Measurements from ENCODE around the gene FILIP1L. TPM values are rescaled to one million over a fixed set of nuclear protein-coding genes. Genes with fewer than 3 reads are reported as not detected.

The FILIP1L gene
- total RNA-seq, 1 donor from 2014 or later, result 41.5 TPM

- Histone ChIP-seq H3K27me3 (no peaks in the 10 kb centered on the region), H3K4me3 (no peak overlapping the region), H3K27ac (no peak overlapping the region), H3K36me3 (no peaks in the 10 kb centered on the region), H3K4me1 (peaks cover 43% of the 10 kb centered on the region), H3K9me3 (no peaks in the 10 kb centered on the region)
- DNase-seq (ENCODE audit: extremely low spot score in 2 of 2), result no peak
- TF ChIP-seq POLR2A (IDR thresholded peaks at IDR 0.05) (no peak), CTCF (IDR thresholded peaks at IDR 0.05) (no peak), POLR2AphosphoS5 (IDR thresholded peaks at IDR 0.05; ENCODE audit: insufficient read depth in 1 of 2, low read depth in 1 of 2) (no peak)
- intact Hi-C loops (cut with DNase I), result no loop called here
Measured at GRCh38 chr3:100004931-100005330, 109.4 kb downstream of the FILIP1L start.

DNA sequence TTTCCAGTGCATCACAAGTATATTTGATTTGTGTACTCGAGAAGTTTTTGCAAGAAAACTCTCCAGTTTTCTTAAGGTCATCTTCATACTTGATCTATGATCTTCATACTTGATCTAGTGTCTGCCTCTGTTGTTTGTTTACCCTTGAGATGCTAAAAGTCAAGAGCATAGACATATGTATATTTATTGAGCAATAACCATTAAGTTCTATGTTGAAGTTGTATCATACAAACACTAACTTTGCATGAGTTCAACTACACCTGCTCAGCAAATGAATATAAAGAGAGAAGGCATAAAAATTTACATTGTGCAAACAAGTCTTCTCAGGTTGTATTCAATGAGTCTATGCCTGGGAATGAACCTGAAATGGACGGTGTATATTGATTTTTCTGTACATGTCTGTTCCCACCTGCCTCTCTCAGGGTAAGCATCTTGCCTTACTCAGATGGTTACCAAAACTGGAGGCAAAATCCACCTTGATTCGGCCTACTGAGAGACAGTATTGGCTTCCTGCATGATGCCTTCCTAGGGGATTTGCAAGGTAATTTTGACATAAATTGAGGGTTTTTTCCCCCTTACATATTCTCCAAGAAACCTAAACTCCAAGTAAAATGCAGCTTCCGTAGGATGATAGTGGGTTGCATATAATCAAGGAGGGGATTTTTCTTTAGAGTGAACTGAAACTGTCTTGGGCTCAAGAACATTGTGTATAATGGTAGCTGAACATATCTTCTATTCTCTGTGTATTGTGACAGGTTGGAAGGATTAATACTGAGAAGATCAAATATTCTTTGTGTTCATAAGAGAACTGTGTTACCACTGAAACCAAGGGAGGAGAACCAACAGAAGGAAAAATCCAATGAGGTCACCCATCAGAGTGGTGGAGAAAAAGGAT is 110.4 kb downstream of the FILIP1L start:
- Histone ChIP-seq H3K4me1 (peaks cover 43% of the 10 kb centered on the region), H3K27me3 (no peaks in the 10 kb centered on the region), H3K4me3 (no peak overlapping the region), H3K27ac (no peak overlapping the region), H3K36me3 (no peaks in the 10 kb centered on the region), H3K9me3 (no peaks in the 10 kb centered on the region)
- intact Hi-C loops (cut with DNase I), result no loop called here
- TF ChIP-seq POLR2A (IDR thresholded peaks at IDR 0.05) (no peak), CTCF (IDR thresholded peaks at IDR 0.05) (no peak), POLR2AphosphoS5 (IDR thresholded peaks at IDR 0.05; ENCODE audit: insufficient read depth in 1 of 2, low read depth in 1 of 2) (no peak)
- no peak for DNase-seq (ENCODE audit: extremely low spot score in 2 of 2)

DNA sequence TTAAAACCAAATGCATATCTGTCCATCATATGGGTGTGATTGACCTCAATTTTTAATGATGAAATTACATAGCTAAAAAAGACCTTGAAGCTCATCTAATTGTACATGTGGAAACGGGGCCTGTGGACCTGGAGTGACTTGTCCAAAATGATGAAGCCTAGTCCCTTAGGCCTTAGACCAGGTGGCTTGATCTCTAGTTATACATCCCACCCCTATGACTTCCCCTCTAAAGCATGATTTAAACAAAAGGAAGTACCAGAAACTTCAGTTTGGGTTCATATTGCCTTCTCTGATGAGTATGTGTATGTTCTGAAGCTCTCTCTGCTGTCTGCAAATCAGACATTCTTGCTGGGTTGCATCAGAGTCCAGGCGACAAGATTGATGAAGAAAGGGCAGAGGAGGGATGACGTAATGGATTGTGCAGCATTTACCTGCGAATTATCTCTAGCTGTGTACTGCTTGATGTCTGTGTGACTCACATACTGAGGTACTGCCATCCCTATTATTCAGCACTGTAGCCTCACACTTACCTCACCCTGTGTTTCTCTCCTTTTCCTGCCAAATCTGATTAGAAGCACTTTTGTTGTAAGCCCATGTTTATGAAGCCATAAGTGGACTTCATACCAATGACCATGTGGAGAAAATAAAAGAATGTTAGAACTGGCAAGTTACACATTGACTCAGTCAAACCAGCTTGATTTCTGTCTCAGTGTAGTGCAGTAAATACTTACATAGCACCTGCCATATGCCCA is 111.5 kb downstream of the FILIP1L start:
- H3K36me3 ChIP-seq, result no peaks in the 10 kb centered on the region
- intact Hi-C loops (cut with DNase I), result no loop called here
- H3K27ac ChIP-seq, result no peak overlapping the region
- DNase-seq (ENCODE audit: extremely low spot score in 2 of 2), result no peak
- H3K4me1 ChIP-seq, result peaks cover 41% of the 10 kb centered on the region
- TF ChIP-seq CTCF (IDR thresholded peaks at IDR 0.05) (no peak), POLR2AphosphoS5 (IDR thresholded peaks at IDR 0.05; ENCODE audit: insufficient read depth in 1 of 2, low read depth in 1 of 2) (peak in 1 of 2 donors; percentile 79), POLR2A (IDR thresholded peaks at IDR 0.05) (no peak)
- no peaks in the 10 kb centered on the region for H3K9me3 ChIP-seq
- no peak overlapping the region for H3K4me3 ChIP-seq
- H3K27me3 ChIP-seq, result no peaks in the 10 kb centered on the region

GRCh38 chr3:100001526-100002270 is 112.6 kb downstream of the FILIP1L start:
- DNase-seq (ENCODE audit: extremely low spot score in 2 of 2), result no peak
- Histone ChIP-seq H3K27ac (no peak overlapping the region), H3K36me3 (no peaks in the 10 kb centered on the region), H3K27me3 (no peaks in the 10 kb centered on the region), H3K4me3 (no peak overlapping the region), H3K4me1 (peaks cover 31% of the 10 kb centered on the region), H3K9me3 (no peaks in the 10 kb centered on the region)
- peak in 1 of 2 donors; percentile 77 for TF ChIP-seq POLR2AphosphoS5 (IDR thresholded peaks at IDR 0.05; ENCODE audit: insufficient read depth in 1 of 2, low read depth in 1 of 2)
- TF ChIP-seq CTCF (IDR thresholded peaks at IDR 0.05), result no peak
- intact Hi-C loops (cut with DNase I), result no loop called here

Data from vagina (tissue), 2 donors.